ENCODE data around the gene CCDC187. TPM values are rescaled to one million over a fixed set of nuclear protein-coding genes. Genes with fewer than 3 reads are reported as not detected.

Gene CCDC187
- total RNA-seq, 2 donors from 2014 or later, result 0.30 to 0.48 TPM

GRCh38 chr9:136231478-136232297, 72.2 kb downstream of the CCDC187 start:
- intact Hi-C loops (cut with DNase I), result no loop called here
- TF ChIP-seq CTCF (IDR thresholded peaks at IDR 0.05), result no peak
- no peaks in the 10 kb centered on the region for H3K4me1 ChIP-seq
- no peaks in the 10 kb centered on the region for H3K27me3 ChIP-seq
- H3K9ac ChIP-seq (ENCODE audit: low read depth in 2 of 2, low read length in 2 of 2), result no peak overlapping the region
- DNase-seq, result no peak
- H3K9me3 ChIP-seq, result no peaks in the 10 kb centered on the region
- no peak overlapping the region for H3K27ac ChIP-seq
- H3K4me3 ChIP-seq, result no peak overlapping the region
- no peaks in the 10 kb centered on the region for H3K36me3 ChIP-seq

- no peak for TF ChIP-seq CTCF (IDR thresholded peaks at IDR 0.05)
- no peak overlapping the region for H3K27ac ChIP-seq
- H3K27me3 ChIP-seq, result no peaks in the 10 kb centered on the region
- H3K4me1 ChIP-seq, result no peaks in the 10 kb centered on the region
- DNase-seq, result no peak
- no peaks in the 10 kb centered on the region for H3K36me3 ChIP-seq
- H3K9me3 ChIP-seq, result no peaks in the 10 kb centered on the region
- intact Hi-C loops (cut with DNase I), result no loop called here
- no peak overlapping the region for H3K9ac ChIP-seq (ENCODE audit: low read depth in 2 of 2, low read length in 2 of 2)
- H3K4me3 ChIP-seq, result no peak overlapping the region
Measured at GRCh38 chr9:136230773-136231172, 73.1 kb downstream of the CCDC187 start.

GRCh38 chr9:136230365-136230764, 73.5 kb downstream of the CCDC187 start:
- TF ChIP-seq CTCF (IDR thresholded peaks at IDR 0.05), result no peak
- no peak for DNase-seq
- no peaks in the 10 kb centered on the region for H3K36me3 ChIP-seq
- no peaks in the 10 kb centered on the region for H3K27me3 ChIP-seq
- H3K9me3 ChIP-seq, result no peaks in the 10 kb centered on the region
- H3K9ac ChIP-seq (ENCODE audit: low read depth in 2 of 2, low read length in 2 of 2), result no peak overlapping the region
- intact Hi-C loops (cut with DNase I), result no loop called here
- no peaks in the 10 kb centered on the region for H3K4me1 ChIP-seq
- H3K4me3 ChIP-seq, result no peak overlapping the region
- no peak overlapping the region for H3K27ac ChIP-seq

- Histone ChIP-seq H3K36me3 (no peaks in the 10 kb centered on the region), H3K4me3 (no peak overlapping the region), H3K9ac (ENCODE audit: low read depth in 2 of 2, low read length in 2 of 2) (no peak overlapping the region), H3K27me3 (no peaks in the 10 kb centered on the region), H3K9me3 (no peaks in the 10 kb centered on the region), H3K27ac (no peak overlapping the region), H3K4me1 (no peaks in the 10 kb centered on the region)
- DNase-seq, result no peak
- TF ChIP-seq CTCF (IDR thresholded peaks at IDR 0.05), result no peak
- intact Hi-C loops (cut with DNase I), result no loop called here
Measured at GRCh38 chr9:136229096-136230065, 74.5 kb downstream of the CCDC187 start.

- no peak overlapping the region for H3K27ac ChIP-seq
- intact Hi-C loops (cut with DNase I), result no loop called here
- TF ChIP-seq CTCF (IDR thresholded peaks at IDR 0.05), result no peak
- H3K9ac ChIP-seq (ENCODE audit: low read depth in 2 of 2, low read length in 2 of 2), result no peak overlapping the region
- H3K4me1 ChIP-seq, result no peaks in the 10 kb centered on the region
- no peak for DNase-seq
- no peaks in the 10 kb centered on the region for H3K27me3 ChIP-seq
- no peak overlapping the region for H3K4me3 ChIP-seq
- H3K9me3 ChIP-seq, result no peaks in the 10 kb centered on the region
- no peaks in the 10 kb centered on the region for H3K36me3 ChIP-seq
Measured at GRCh38 chr9:136228107-136228875, 75.6 kb downstream of the CCDC187 start.

Measured in colonic mucosa (tissue), 4 donors.